DMS153 treated with DMSO at 0.1 percent for 48 hours (cell line): ENCODE measurements around the gene ZNF285.
"Not testable (repeated sequence)": the region's sequence is repeated elsewhere in the genome, so short reads cannot be mapped to it uniquely, and the experiment has no call there.

ENCODE experiments used
- DNase-seq: peaks from one replicate; lab custom pipeline; 2025; ENCODE audit not compliant: unreplicated experiment; lab: John Stamatoyannopoulos, UW

ZNF285 gene

GRCh38 chr19:44401139-44402115 lies at the start of gene ZNF285:
Gene ZNF285 (minus strand): TSS chr19:44401608. CDS start chr19:44397213, 4,395 bp downstream.
- DNase-seq = no peak

GRCh38 chr19:44447916-44448674 lies 46.7 kb upstream of the ZNF285 start, which contains the start of gene ZNF229:
Gene ZNF229 (minus strand): TSS chr19:44448472. CDS start chr19:44442847, 5,625 bp downstream.
- no peak for DNase-seq

GRCh38 chr19:44438441-44438840 lies 37.0 kb upstream of the ZNF285 start:
- DNase-seq = no peak

- no peak for DNase-seq
Observed at GRCh38 chr19:44435441-44435840, 34.0 kb upstream of the ZNF285 start.

- DNase-seq = no peak
Observed at GRCh38 chr19:44430956-44431355, 29.5 kb upstream of the ZNF285 start.

GRCh38 chr19:44415553-44415952 lies 14.1 kb upstream of the ZNF285 start:
- not testable (repeated sequence) for DNase-seq

- not testable (repeated sequence) for DNase-seq
Observed at GRCh38 chr19:44389268-44389667, 12.1 kb downstream of the ZNF285 start.

- DNase-seq = no peak
Observed at GRCh38 chr19:44374789-44375188, 26.6 kb downstream of the ZNF285 start.

- no peak for DNase-seq
Observed at GRCh38 chr19:44371815-44372480, 29.5 kb downstream of the ZNF285 start.

- no peak for DNase-seq
Observed at GRCh38 chr19:44367024-44367423, 34.4 kb downstream of the ZNF285 start.

GRCh38 chr19:44356383-44357111 lies 44.9 kb downstream of the ZNF285 start, which contains the start of gene ZNF112:
Gene ZNF112 (minus strand): TSS chr19:44356680. CDS start chr19:44340539, 16,141 bp downstream.
- peak; percentile 94 for DNase-seq

- no peak for DNase-seq
Observed at GRCh38 chr19:44346556-44346955, 54.9 kb downstream of the ZNF285 start.

GRCh38 chr19:44345959-44346358 lies 55.4 kb downstream of the ZNF285 start:
- no peak for DNase-seq

GRCh38 chr19:44344255-44344654 lies 57.2 kb downstream of the ZNF285 start:
- no peak for DNase-seq

GRCh38 chr19:44341794-44342193 lies 59.6 kb downstream of the ZNF285 start:
- no peak for DNase-seq

GRCh38 chr19:44334639-44335038 lies 66.8 kb downstream of the ZNF285 start:
- not testable (repeated sequence) for DNase-seq
